H1 (cell line): ENCODE results near the gene CNBP. TPM values are rescaled to one million over a fixed set of nuclear protein-coding genes. Genes with fewer than 3 reads are reported as not detected.

ENCODE experiments used
- CTCF ChIA-PET: fragments of 300-600 bp; sonication (Branson Sonifier 250); formaldehyde crosslinking; loops from one replicate; lab custom pipeline; 2021; ENCODE audit not compliant: partially characterized antibody; lab: Charles Lee
- POLR2A ChIA-PET: fragments of 300-600 bp; sonication (Branson Sonifier 250); formaldehyde crosslinking; loops from one replicate; lab custom pipeline; 2021; ENCODE audit warnings: inconsistent platforms; ENCODE audit not compliant: partially characterized antibody; lab: Charles Lee
- DNase-seq, 2 experiments: peaks; one replicate each; pipeline versions ENCODE4 v3.0.0 to v3.0.0-alpha.2; 2010 to 2022; ENCODE audit warnings: low spot score in 2 of 2, low read depth in 1 of 2, mixed read lengths in 1 of 2
- FAIRE-seq: peaks from 2 replicates; lab custom pipeline; 2011; peaks lifted over from hg19 to GRCh38; lab: Jason Lieb, UNC
- H2AFZ ChIP-seq: 2 replicates; pipeline ENCODE4 v1.8.1; 2012; ENCODE audit warnings: low read length, inconsistent platforms
- H2AK5ac ChIP-seq: 2 replicates; pipeline ENCODE4 v1.6.1; 2013; ENCODE audit warnings: low read depth, low read length
- H2BK120ac ChIP-seq: replicated peaks from 2 replicates; pipeline ENCODE3; 2013; ENCODE audit warnings: low read depth, low read length, inconsistent platforms
- H2BK12ac ChIP-seq: 2 replicates; pipeline ENCODE4 v1.6.1; 2013; ENCODE audit warnings: low read depth, low read length
- H2BK15ac ChIP-seq: 2 replicates; pipeline ENCODE4 v1.6.1; 2013; ENCODE audit warnings: low read length
- H2BK20ac ChIP-seq: 2 replicates; pipeline ENCODE4 v1.6.1; 2013; ENCODE audit warnings: low read length
- H2BK5ac ChIP-seq: 2 replicates; pipeline ENCODE4 v1.6.1; 2013; ENCODE audit warnings: low read depth, low read length
- H3K14ac ChIP-seq: 2 replicates; pipeline ENCODE4 v1.6.1; 2013; ENCODE audit warnings: inconsistent platforms; ENCODE audit not compliant: insufficient read length
- H3K18ac ChIP-seq: 2 replicates; pipeline ENCODE4 v1.6.1; 2013; ENCODE audit warnings: low read length; ENCODE audit errors: extremely low read depth
- H3K23ac ChIP-seq: 2 replicates; pipeline ENCODE4 v1.6.1; 2013; ENCODE audit warnings: inconsistent platforms; ENCODE audit not compliant: insufficient read length
- H3K23me2 ChIP-seq: 2 replicates; pipeline ENCODE4 v1.6.1; 2013; ENCODE audit warnings: low read depth, low read length
- H3K27ac ChIP-seq: 2 replicates; pipeline ENCODE4 v1.6.1; 2011; ENCODE audit warnings: low read depth, low read length, inconsistent platforms
- H3K27me3 ChIP-seq, 4 experiments: replicated peaks in 1 of 4; 1 replicate in 1 of 4; 2 replicates in 3 of 4; pipeline versions ENCODE4 v1.6.1 to v1.8.1; 2011 to 2013; ENCODE audit warnings: low read length in 3 of 4, mild to moderate bottlenecking in 3 of 4, inconsistent platforms in 2 of 4, mixed read lengths in 2 of 4, moderate library complexity in 1 of 4; ENCODE audit not compliant: control insufficient read depth in 3 of 4, insufficient read depth in 3 of 4; ENCODE audit errors: extremely low read depth in 1 of 4
- H3K36me3 ChIP-seq, 4 experiments: 2 replicates each; pipeline versions ENCODE4 v1.6.1 to v1.8.1; 2011 to 2013; ENCODE audit warnings: mild to moderate bottlenecking in 4 of 4, low read length in 3 of 4, moderate library complexity in 2 of 4, control low read depth in 1 of 4, inconsistent platforms in 1 of 4; ENCODE audit not compliant: insufficient read depth in 4 of 4, control insufficient read depth in 2 of 4
- H3K4ac ChIP-seq: replicated peaks from 2 replicates; pipeline ENCODE3; 2013; ENCODE audit warnings: low read length, low read depth, mixed read lengths, inconsistent platforms; ENCODE audit not compliant: insufficient read length
- H3K4me1 ChIP-seq, 4 experiments: replicated peaks in 1 of 4; 1 replicate in 1 of 4; 2 replicates in 3 of 4; pipeline versions ENCODE4 v1.6.1 to v1.8.1; 2011 to 2013; ENCODE audit warnings: low read length in 3 of 4, inconsistent platforms in 2 of 4, mixed read lengths in 1 of 4; ENCODE audit not compliant: insufficient read depth in 4 of 4, control insufficient read depth in 3 of 4
- H3K4me2 ChIP-seq, 2 experiments: 2 replicates each; pipeline versions ENCODE4 v1.6.1 to v1.8.1; 2011 to 2013; ENCODE audit warnings: low read depth in 2 of 2, low read length in 2 of 2, control low read depth in 1 of 2, inconsistent platforms in 1 of 2, mild to moderate bottlenecking in 1 of 2; ENCODE audit not compliant: insufficient read depth in 1 of 2
- H3K4me3 ChIP-seq, 4 experiments: fragments of 200-600, 300-600 bp in 1 of 4; sonication (generic), shearing (Covaris generic), sonication (Bioruptor Twin) in 1 of 4; 2 replicates each; pipeline versions ENCODE4 v1.5.1 to v1.8.1; 2011 to 2016; ENCODE audit warnings: low read length in 4 of 4, low read depth in 3 of 4, control low read depth in 2 of 4, inconsistent platforms in 2 of 4, mild to moderate bottlenecking in 2 of 4, mixed read lengths in 1 of 4, moderate library complexity in 1 of 4; ENCODE audit not compliant: insufficient read depth in 2 of 4; ENCODE audit errors: extremely low read depth in 1 of 4
- H3K56ac ChIP-seq: replicated peaks from 2 replicates; pipeline ENCODE3; 2013; ENCODE audit warnings: low read depth, mild to moderate bottlenecking, mixed read lengths, low read length, inconsistent platforms; ENCODE audit not compliant: insufficient read length
- H3K79me1 ChIP-seq: 2 replicates; pipeline ENCODE4 v1.6.1; 2013; ENCODE audit warnings: low read depth, low read length, control low read depth
- H3K79me2 ChIP-seq, 2 experiments: 2 replicates each; pipeline versions ENCODE4 v1.6.1 to v1.8.1; 2012 to 2013; ENCODE audit warnings: low read length in 2 of 2, mild to moderate bottlenecking in 2 of 2, inconsistent platforms in 1 of 2; ENCODE audit not compliant: insufficient read depth in 2 of 2, control insufficient read depth in 1 of 2
- H3K9ac ChIP-seq, 4 experiments: replicated peaks in 1 of 4; 1 replicate in 1 of 4; 2 replicates in 3 of 4; pipeline versions ENCODE4 v1.6.1 to v1.8.1; 2011 to 2013; ENCODE audit warnings: low read depth in 3 of 4, low read length in 3 of 4, control low read depth in 2 of 4, mild to moderate bottlenecking in 2 of 4, moderate library complexity in 2 of 4, inconsistent platforms in 1 of 4; ENCODE audit errors: extremely low read depth in 1 of 4
- H3K9me3 ChIP-seq, 2 experiments: 2 replicates each; pipeline versions ENCODE4 v1.6.1 to v1.8.1; 2012 to 2013; ENCODE audit warnings: mild to moderate bottlenecking in 2 of 2, moderate library complexity in 2 of 2, control low read depth in 1 of 2, inconsistent platforms in 1 of 2, low read depth in 1 of 2, low read length in 1 of 2, mixed read lengths in 1 of 2; ENCODE audit not compliant: insufficient read depth in 2 of 2
- H4K20me1 ChIP-seq, 2 experiments: replicated peaks in 1 of 2; 2 replicates each; pipeline versions ENCODE3 to v1.8.1; 2011 to 2013; ENCODE audit warnings: inconsistent platforms in 2 of 2, low read length in 2 of 2, mild to moderate bottlenecking in 1 of 2; ENCODE audit not compliant: insufficient read depth in 2 of 2, control insufficient read depth in 1 of 2
- H4K5ac ChIP-seq: 2 replicates; pipeline ENCODE4 v1.6.1; 2013; ENCODE audit warnings: low read length, low read depth, mixed read lengths, inconsistent platforms; ENCODE audit not compliant: insufficient read length
- H4K8ac ChIP-seq: 2 replicates; pipeline ENCODE4 v1.8.0; 2013; ENCODE audit warnings: mild to moderate bottlenecking, moderate library complexity, low read length, inconsistent platforms; ENCODE audit not compliant: insufficient read depth; ENCODE audit errors: extremely low read depth
- H4K91ac ChIP-seq: replicated peaks from 2 replicates; pipeline ENCODE3; 2013; ENCODE audit warnings: low read length, mixed read lengths, inconsistent platforms; ENCODE audit not compliant: insufficient read length
- SRF ChIP-seq: IDR thresholded peaks from 2 replicates; pipeline ENCODE4 v1.6.1; 2011; ENCODE audit warnings: mild to moderate bottlenecking, low read depth, low read length, moderate library complexity
- ZNF274 ChIP-seq: IDR thresholded peaks from 2 replicates; pipeline ENCODE4 v1.7.0; 2012; ENCODE audit warnings: low read length, borderline replicate concordance; ENCODE audit errors: extremely low read depth
- WGBS, 2 experiments: shearing (Covaris generic) in 1 of 2; methylation state at CpG; one replicate each; pipeline versions ENCODE4 v1.1.6 to v1.1.7; 2013 to 2015; ENCODE audit warnings: low lambda C conversion rate in 2 of 2, mixed read lengths in 2 of 2, inconsistent platforms in 1 of 2, low coverage in 1 of 2, missing lambda C conversion rate in 1 of 2; ENCODE audit not compliant: insufficient replicate concordance in 2 of 2, insufficient coverage in 1 of 2, insufficient read length in 1 of 2; ENCODE audit errors: extremely low coverage in 1 of 2, missing lambda C conversion rate in 1 of 2; 5-methylcytosine and 5-hydroxymethylcytosine counted together
- polyA plus RNA-seq, 7 experiments: library from polyadenylated mRNA; depleted of rRNA in 3 of 7; stranded (reverse) in 5 of 7; unstranded in 2 of 7; fragments of >200 nt in 5 of 7; fragments of 200-250 nt in 2 of 7; gene quantifications; 1 replicate in 5 of 7; 2 replicates in 1 of 7; 4 replicates in 1 of 7; pipeline versions ENCODE4 v1.2.1 to v1.2.3, GENCODE V29; 2011 to 2013; ENCODE audit warnings: missing spikeins in 2 of 7, mixed read lengths in 2 of 7
- total RNA-seq: library from RNA; stranded (reverse); fragmentation: NEBNext Ultra II Directional; extraction: Animal tissue kit (Norgen Biotek cat#: 25700); gene quantifications from 2 replicates; pipeline ENCODE4 v1.2.1, GENCODE V29; 2021

CNBP gene
- total and polyA plus RNA-seq, 2 of the 8 experiments (the other 6 are each of a cell fraction or from before 2014, with no cell fraction given) = 315 to 371 TPM

GRCh38 chr3:129173725-129174124 lies 10.0 kb downstream of the CNBP start:
- Histone ChIP-seq H3K4me1 (no peaks in the 10 kb centered on the region), H3K4me3 (no peak overlapping the region), H2BK5ac (no peak overlapping the region), H3K23ac (no peak overlapping the region), H4K20me1 (peaks cover 26 to 32% of the 10 kb centered on the region in 2 experiments), H2BK15ac (no peak overlapping the region), H3K14ac (no peak overlapping the region), H3K56ac (no peak overlapping the region), H3K4ac (no peak overlapping the region), H3K23me2 (no peaks in the 10 kb centered on the region), H3K27me3 (no peaks in the 10 kb centered on the region), H4K91ac (no peak overlapping the region), H3K9me3 (no peaks in the 10 kb centered on the region; a peak in 1 of 4 replicates), H3K79me1 (no peaks in the 10 kb centered on the region; the same call in 1 of the 2 replicates), H4K8ac (no peak overlapping the region), H3K79me2 (peaks cover 39 to 93% of the 10 kb centered on the region in 2 experiments), H3K36me3 (peaks cover 16 to 72% (median 36%) of the 10 kb centered on the region in 4 experiments), H3K4me2 (no peak overlapping the region), H3K9ac (no peak overlapping the region), H2AK5ac (no peak overlapping the region), H2AFZ (no peak overlapping the region), H3K27ac (no peak overlapping the region), H4K5ac (no peak overlapping the region), H2BK12ac (no peak overlapping the region), H3K18ac (no peak overlapping the region), H2BK20ac (no peak overlapping the region), H2BK120ac (no peak overlapping the region)
- ChIA-PET CTCF (interaction anchor here (0.6 to 1.1 kb wide), 2 partner anchors 11 to 28 kb away, joined by 3 to 4 read pairs; no protein-coding TSS in a partner anchor), POLR2A (interaction anchor here (1.2 to 3.7 kb wide), 2 partner anchors 11 to 66 kb away, joined by 4 to 22 read pairs; no protein-coding TSS in a partner anchor)
- DNase-seq (no peak), FAIRE-seq (no peak)
- 89 to 100% methylated on average over 1 to 4 of the region's 4 CpGs for WGBS, 2 experiments
- TF ChIP-seq ZNF274 = no peak
- TF ChIP-seq SRF = no peak
